OCI-LY7 (cell line): Measurements from ENCODE around the gene FOXP1. TPM values are rescaled to one million over a fixed set of nuclear protein-coding genes. Genes with fewer than 3 reads are reported as not detected.

Source experiments
- BruUV-seq: library from RNA; stranded (reverse); fragments of 400-500 nt; replicated peaks from 2 replicates; lab custom pipeline; 2021; lab: Mats Ljungman, UMichigan
- CTCF ChIA-PET: fragments of 300-600 bp; sonication (Branson Sonifier 250); formaldehyde crosslinking; loops from one replicate; lab custom pipeline; 2022; ENCODE audit warnings: antibody characterized with exemption; ENCODE audit not compliant: unreplicated experiment; lab: Charles Lee
- POLR2A ChIA-PET: fragments of 300-600 bp; sonication (Branson Sonifier 250); formaldehyde crosslinking; loops from one replicate; lab custom pipeline; 2022; ENCODE audit warnings: antibody characterized with exemption; lab: Charles Lee
- DNase-seq: peaks from one replicate; pipeline ENCODE4 v3.0.0-alpha.2; 2015; ENCODE audit warnings: low spot score
- H2AFZ ChIP-seq: fragments of 200-600 bp; sonication (generic), shearing (Covaris generic); 2 replicates; pipeline ENCODE4 v1.6.1; 2014; ENCODE audit warnings: mild to moderate bottlenecking, antibody characterized with exemption, low read length, moderate library complexity
- H3K27ac ChIP-seq: fragments of 200-600 bp; sonication (generic); 2 replicates; pipeline ENCODE4 v1.5.1; 2014; ENCODE audit warnings: mixed run types, low read depth, mild to moderate bottlenecking, moderate library complexity, low read length, inconsistent platforms; ENCODE audit not compliant: poor library complexity, severe bottlenecking
- H3K36me3 ChIP-seq: fragments of 200-600 bp; sonication (generic); 2 replicates; pipeline ENCODE4 v1.6.1; 2014; ENCODE audit warnings: mild to moderate bottlenecking, antibody characterized with exemption, low read length, moderate library complexity, mixed read lengths; ENCODE audit not compliant: insufficient read depth
- H3K4me1 ChIP-seq: fragments of 200-600 bp; sonication (generic); 2 replicates; pipeline ENCODE4 v1.5.1; 2014; ENCODE audit warnings: mild to moderate bottlenecking, low read length; ENCODE audit not compliant: insufficient read depth, poor library complexity, severe bottlenecking
- H3K4me2 ChIP-seq: fragments of 200-600 bp; sonication (generic); 2 replicates; pipeline ENCODE4 v1.6.1; 2014; ENCODE audit warnings: mild to moderate bottlenecking, low read length
- H3K4me3 ChIP-seq: fragments of 200-600 bp; sonication (generic); 2 replicates; pipeline ENCODE4 v1.5.1; 2014; ENCODE audit warnings: mild to moderate bottlenecking, low read depth, low read length; ENCODE audit not compliant: poor library complexity, severe bottlenecking
- H3K79me2 ChIP-seq: fragments of 200-600 bp; sonication (generic); 2 replicates; pipeline ENCODE4 v1.6.1; 2016; ENCODE audit warnings: low read depth, mild to moderate bottlenecking, low read length, moderate library complexity, mixed read lengths; ENCODE audit not compliant: insufficient read depth
- H3K9me2 ChIP-seq: fragments of 200-600 bp; sonication (generic); 2 replicates; pipeline ENCODE4 v1.6.1; 2016; ENCODE audit warnings: mild to moderate bottlenecking, low read length, mixed read lengths; ENCODE audit not compliant: insufficient read depth
- H3K9me3 ChIP-seq: fragments of 200-600 bp; sonication (generic); 2 replicates; pipeline ENCODE4 v1.6.1; 2014; ENCODE audit warnings: mild to moderate bottlenecking, mixed run types, low read length, mixed read lengths
- H4K20me1 ChIP-seq: fragments of 200-600 bp; sonication (generic); 2 replicates; pipeline ENCODE4 v1.6.1; 2014; ENCODE audit warnings: mild to moderate bottlenecking, antibody characterized with exemption, low read length, moderate library complexity, mixed read lengths; ENCODE audit not compliant: insufficient read depth
- CTCF ChIP-seq: fragments of 200-600 bp; sonication (generic); conservative IDR thresholded peaks from 2 replicates; pipeline ENCODE4 v1.5.1; 2014; ENCODE audit warnings: mild to moderate bottlenecking, antibody characterized with exemption, low read length, moderate library complexity, mixed read lengths
- EZH2phosphoT487 ChIP-seq: fragments of 200-600 bp; sonication (generic); IDR thresholded peaks from 2 replicates; pipeline ENCODE4 v1.6.1; 2018; ENCODE audit warnings: low read depth, borderline replicate concordance, mild to moderate bottlenecking, mixed run types, antibody characterized with exemption, low read length, moderate library complexity, mixed read lengths
- intact Hi-C: fragments of 100-400 bp; cut with micrococcal nuclease; formaldehyde crosslinking; loops from one replicate; pipeline ENCODE4 v1.10.0; 2022; ENCODE audit not compliant: unreplicated experiment
- total RNA-seq, 2 experiments: library from RNA; depleted of rRNA in 1 of 2; stranded (reverse); fragments of >200 nt in 1 of 2; shearing (Covaris generic) in 1 of 2; gene quantifications; 2 replicates each; pipeline ENCODE4 v1.2.3, GENCODE V29; 2014 to 2022

The FOXP1 gene
- total RNA-seq, 2 experiments from 2014 or later, result 87.3 to 151 TPM

- H3K4me2 ChIP-seq, result peak overlapping the region; percentile 71
- POLR2A ChIA-PET, result interaction anchor here (0.7 to 2.0 kb wide), 11 partner anchors 11 to 507 kb away, joined by 3 to 5 read pairs (median 3); no protein-coding TSS in a partner anchor
Measured at GRCh38 chr3:71511037-71511436, 72.5 kb downstream of the FOXP1 start.

GRCh38 chr3:71510510-71510909, 73.0 kb downstream of the FOXP1 start:
- peak; percentile 68 for DNase-seq
- Histone ChIP-seq H3K4me3 (peak overlapping the region; percentile 39), H2AFZ (peak overlapping the region; percentile 2; the same call in 1 of the 2 replicates), H3K4me2 (peak overlapping the region; percentile 71), H3K36me3 (peaks cover 21% of the 10 kb centered on the region), H3K27ac (peak overlapping the region; percentile 34), H3K9me3 (0 out of 2 replicates have a peak, but pooled peaks cover 8% of the 10 kb centered on the region), H3K4me1 (peaks cover 36% of the 10 kb centered on the region), H3K79me2 (peaks cover 61% of the 10 kb centered on the region), H3K9me2 (no peaks in the 10 kb centered on the region), H4K20me1 (peaks cover 3% of the 10 kb centered on the region; the same call in 1 of the 2 replicates)
- peak; percentile 55 for TF ChIP-seq CTCF
- TF ChIP-seq EZH2phosphoT487, result no peak
- intact Hi-C loops, result loop anchor here (1.0 to 10.0 kb wide), 7 partner anchors 54 to 503 kb away; no protein-coding TSS in a partner anchor
- CTCF ChIA-PET, result interaction anchor here (0.5 kb wide), 1 partner anchor 342 kb away, joined by 4 read pairs; no protein-coding TSS in a partner anchor
- POLR2A ChIA-PET, result interaction anchor here (0.7 to 2.0 kb wide), 7 partner anchors 13 to 506 kb away, joined by 3 to 6 read pairs (median 4); no protein-coding TSS in a partner anchor
- BruUV-seq, result no TSS peak

More at GRCh38 chr3:71511037-71511436, 72.5 kb downstream of the FOXP1 start:
- TF ChIP-seq CTCF, result no peak
- no peak for TF ChIP-seq EZH2phosphoT487
- BruUV-seq, result no TSS peak
- Histone ChIP-seq H3K79me2 (peaks cover 63% of the 10 kb centered on the region), H3K4me1 (peaks cover 36% of the 10 kb centered on the region), H3K27ac (peak overlapping the region; percentile 34), H4K20me1 (peaks cover 3% of the 10 kb centered on the region; the same call in 1 of the 2 replicates), H3K9me3 (0 out of 2 replicates have a peak, but pooled peaks cover 8% of the 10 kb centered on the region), H2AFZ (peak overlapping the region; percentile 2; the same call in 1 of the 2 replicates), H3K4me3 (peak overlapping the region; percentile 39), H3K9me2 (no peaks in the 10 kb centered on the region), H3K36me3 (peaks cover 21% of the 10 kb centered on the region)
- peak; percentile 37 for DNase-seq
- intact Hi-C loops, result loop anchor here (5.0 to 10.0 kb wide), 6 partner anchors 119 to 504 kb away; no protein-coding TSS in a partner anchor
- CTCF ChIA-PET, result interaction anchor here (0.5 to 1.0 kb wide), 2 partner anchors 75 to 342 kb away, joined by 4 to 5 read pairs; no protein-coding TSS in a partner anchor

GRCh38 chr3:71509066-71509465, 74.5 kb downstream of the FOXP1 start:
- intact Hi-C loops, result no loop called here
- CTCF ChIA-PET, result interaction anchor here (0.6 kb wide), 1 partner anchor 459 kb away, joined by 3 read pairs; no protein-coding TSS in a partner anchor

More at GRCh38 chr3:71509066-71509465, 74.5 kb downstream of the FOXP1 start:
- Histone ChIP-seq H4K20me1 (peaks cover 3% of the 10 kb centered on the region; the same call in 1 of the 2 replicates), H3K36me3 (peaks cover 12% of the 10 kb centered on the region), H3K79me2 (peaks cover 49% of the 10 kb centered on the region), H3K4me2 (no peak overlapping the region), H3K9me2 (no peaks in the 10 kb centered on the region), H3K9me3 (0 out of 2 replicates have a peak, but pooled peaks cover 8% of the 10 kb centered on the region), H2AFZ (no peak overlapping the region), H3K4me3 (no peak overlapping the region), H3K27ac (no peak overlapping the region), H3K4me1 (peaks cover 36% of the 10 kb centered on the region)
- no peak for DNase-seq
- no TSS peak for BruUV-seq
- POLR2A ChIA-PET, result interaction anchor here (0.5 to 1.3 kb wide), 5 partner anchors 9 to 147 kb away, joined by 3 read pairs; no protein-coding TSS in a partner anchor
- TF ChIP-seq CTCF, result no peak
- TF ChIP-seq EZH2phosphoT487, result no peak
